GM12878 (cell line): ENCODE results near the gene NAV2. TPM values are rescaled to one million over a fixed set of nuclear protein-coding genes. Genes with fewer than 3 reads are reported as not detected.
A peak's percentile ranks its signal among the peaks of the same experiment; 100 is the strongest.

Source experiments
- ATAC-seq: fragments of 200-7000 bp; cut with Tn5 transposase; 3 replicates; pipeline ENCODE4 v1.9.1; 2020; ENCODE audit warnings: mild to moderate bottlenecking, moderate library complexity
- BruUV-seq: library from RNA; stranded (reverse); fragments of 400-500 nt; replicated peaks from 2 replicates; lab custom pipeline; 2021; lab: Mats Ljungman, UMichigan
- CTCF ChIA-PET: fragments of 300-600 bp; sonication (Branson Sonifier 250); formaldehyde crosslinking; extraction: SDS; loops from one replicate; lab custom pipeline; 2021; ENCODE audit warnings: inconsistent platforms; lab: Yijun Ruan, JAX
- POLR2A ChIA-PET: fragments of 350-600 bp; formaldehyde crosslinking; extraction: SDS; loops from one replicate; lab custom pipeline; 2021; ENCODE audit warnings: inconsistent platforms; lab: Charles Lee
- RAD21 ChIA-PET: fragments of 300-600 bp; sonication (Branson Sonifier 250); formaldehyde crosslinking; loops from one replicate; lab custom pipeline; 2023; ENCODE audit warnings: antibody characterized with exemption; ENCODE audit not compliant: unreplicated experiment; lab: Charles Lee
- SMC1A ChIA-PET: fragments of 300-600 bp; sonication (Branson Sonifier 250); formaldehyde crosslinking; loops from one replicate; lab custom pipeline; 2023; ENCODE audit not compliant: unreplicated experiment, uncharacterized antibody; lab: Charles Lee
- DNase-seq: peaks from one replicate; pipeline ENCODE4 v3.0.0-alpha.2; 2011; ENCODE audit warnings: low read depth, low spot score
- FAIRE-seq: peaks from 3 replicates; lab custom pipeline; 2011; peaks lifted over from hg19 to GRCh38; lab: Jason Lieb, UNC
- H2AFZ ChIP-seq: 2 replicates; pipeline ENCODE4 v1.6.0; 2011; ENCODE audit warnings: low read depth, low read length, control low read depth; ENCODE audit not compliant: control insufficient read depth
- H3K27ac ChIP-seq: 2 replicates; pipeline ENCODE4 v1.5.1; 2011; ENCODE audit warnings: control low read depth; ENCODE audit not compliant: control insufficient read depth, insufficient read depth
- H3K27me3 ChIP-seq, 2 experiments: replicated peaks in 1 of 2; 2 replicates each; pipeline versions ENCODE4 v1.6.0 to v1.6.1; 2011; ENCODE audit warnings: low read length in 1 of 2; ENCODE audit not compliant: control insufficient read depth in 2 of 2, insufficient read depth in 2 of 2
- H3K36me3 ChIP-seq, 2 experiments: 2 replicates each; pipeline ENCODE4 v1.5.1; 2011; ENCODE audit warnings: low read length in 1 of 2; ENCODE audit not compliant: control insufficient read depth in 2 of 2, insufficient read depth in 2 of 2
- H3K4me1 ChIP-seq: 2 replicates; pipeline ENCODE4 v1.6.1; 2011; ENCODE audit warnings: mild to moderate bottlenecking, low read length, moderate library complexity, mixed read lengths; ENCODE audit not compliant: control insufficient read depth, insufficient read depth
- H3K4me2 ChIP-seq: 2 replicates; pipeline ENCODE4 v1.6.0; 2011; ENCODE audit warnings: control low read depth; ENCODE audit not compliant: control insufficient read depth, insufficient read depth
- H3K4me3 ChIP-seq: fragments of 200-600 bp; sonication (generic); 2 replicates; pipeline ENCODE4 v1.5.1; 2016
- H3K79me2 ChIP-seq: 2 replicates; pipeline ENCODE4 v1.6.0; 2011; ENCODE audit warnings: low read length; ENCODE audit not compliant: control insufficient read depth, insufficient read depth
- H3K9ac ChIP-seq: 2 replicates; pipeline ENCODE4 v1.8.0; 2011; ENCODE audit warnings: low read length, control low read depth, mixed read lengths; ENCODE audit not compliant: control insufficient read depth, insufficient read depth
- H3K9me3 ChIP-seq: replicated peaks from 3 replicates; pipeline ENCODE4 v1.5.1; 2011; ENCODE audit warnings: mild to moderate bottlenecking, low read length; ENCODE audit not compliant: control insufficient read depth, insufficient read depth
- H4K20me1 ChIP-seq: 2 replicates; pipeline ENCODE4 v1.6.0; 2011; ENCODE audit not compliant: control insufficient read depth, insufficient read depth
- ASH2L ChIP-seq: fragments of 300-600, 200-600 bp; sonication (generic); IDR thresholded peaks from 2 replicates; pipeline ENCODE4 v1.6.1; 2017; ENCODE audit warnings: low read depth, mild to moderate bottlenecking, borderline replicate concordance
- ATF2 ChIP-seq: IDR thresholded peaks from 2 replicates; pipeline ENCODE4 v1.6.1; 2012; ENCODE audit warnings: low read length, inconsistent platforms
- BCL11A ChIP-seq: IDR thresholded peaks from 2 replicates; pipeline ENCODE4 v1.6.1; 2011; ENCODE audit warnings: low read depth, low read length
- BHLHE40 ChIP-seq, 2 experiments: fragments of 450-650 bp in 1 of 2; IDR thresholded peaks; 2 replicates each; pipeline ENCODE4 v1.6.1; 2011 to 2017; ENCODE audit warnings: low read depth in 2 of 2, borderline replicate concordance in 1 of 2, improper control_type of control experiment in 1 of 2, low read length in 1 of 2, mild to moderate bottlenecking in 1 of 2
- CTCF ChIP-seq, 3 experiments: IDR thresholded peaks in 2 of 3; conservative IDR thresholded peaks in 1 of 3; 2 replicates each; pipeline ENCODE4 v1.5.1; 2011; ENCODE audit warnings: low read depth in 3 of 3, low read length in 3 of 3, mild to moderate bottlenecking in 3 of 3, control low read depth in 2 of 3, moderate library complexity in 2 of 3, inconsistent platforms in 1 of 3, mixed read lengths in 1 of 3; ENCODE audit not compliant: control insufficient read depth in 2 of 3, insufficient read depth in 1 of 3; ENCODE audit errors: extremely low read depth in 1 of 3
- EP300 ChIP-seq, 2 experiments: fragments of 150-350 bp in 1 of 2; IDR thresholded peaks; 2 replicates each; pipeline ENCODE4 v1.6.1; 2011 to 2012; ENCODE audit warnings: low read depth in 2 of 2, low read length in 2 of 2, borderline replicate concordance in 1 of 2, improper control_type of control experiment in 1 of 2, inconsistent platforms in 1 of 2; ENCODE audit not compliant: control insufficient read depth in 1 of 2
- HDGF ChIP-seq: fragments of 450-650 bp; IDR thresholded peaks from 2 replicates; pipeline ENCODE4 v1.6.1; 2016; ENCODE audit warnings: antibody characterized with exemption
- IRF3 ChIP-seq: fragments of 450-650 bp; IDR thresholded peaks from 2 replicates; pipeline ENCODE4 v1.6.1; 2014; ENCODE audit warnings: mild to moderate bottlenecking
- KLF5 ChIP-seq: fragments of 450-650 bp; IDR thresholded peaks from 2 replicates; pipeline ENCODE4 v1.6.1; 2014; ENCODE audit warnings: mild to moderate bottlenecking; ENCODE audit not compliant: partially characterized antibody
- MLLT1 ChIP-seq: fragments of 450-650 bp; IDR thresholded peaks from 2 replicates; pipeline ENCODE4 v1.6.1; 2016; ENCODE audit warnings: mild to moderate bottlenecking
- PML ChIP-seq: IDR thresholded peaks from 2 replicates; pipeline ENCODE4 v1.6.1; 2012; ENCODE audit warnings: low read length, inconsistent platforms
- RAD21 ChIP-seq: IDR thresholded peaks from 2 replicates; pipeline ENCODE4 v1.6.1; 2011; ENCODE audit warnings: mild to moderate bottlenecking, low read depth, low read length, moderate library complexity; ENCODE audit not compliant: insufficient read depth
- SPI1 ChIP-seq: IDR thresholded peaks from 2 replicates; pipeline ENCODE4 v1.6.1; 2011; ENCODE audit warnings: low read depth, mild to moderate bottlenecking, low read length, moderate library complexity, borderline replicate concordance; ENCODE audit not compliant: insufficient read depth
- TBL1XR1 ChIP-seq: IDR thresholded peaks from 2 replicates; pipeline ENCODE4 v1.6.1; 2012; ENCODE audit warnings: low read depth, low read length, improper control_type of control experiment
- YY1 ChIP-seq: IDR thresholded peaks from 2 replicates; pipeline ENCODE4 v1.6.1; 2011; ENCODE audit warnings: low read depth, mild to moderate bottlenecking, low read length
- ZNF274 ChIP-seq: IDR thresholded peaks from one replicate; pipeline ENCODE4 v1.8.0; 2011; ENCODE audit not compliant: insufficient read length, insufficient read depth
- WGBS: methylation state at CpG from one replicate; pipeline ENCODE4 v1.1.6; 2016; ENCODE audit warnings: low lambda C conversion rate; ENCODE audit not compliant: insufficient replicate concordance, insufficient coverage; ENCODE audit errors: missing lambda C conversion rate; 5-methylcytosine and 5-hydroxymethylcytosine counted together
- in situ Hi-C: fragments of 300-500 bp; cut with MboI; formaldehyde crosslinking; loops from 9 replicates; pipeline ENCODE4 v1.14.3; 2018; ENCODE audit warnings: mixed read lengths
- intact Hi-C: fragments of 100-400 bp; cut with micrococcal nuclease; formaldehyde crosslinking; loops from one replicate; pipeline ENCODE4 v1.14.2; 2022; ENCODE audit not compliant: unreplicated experiment
- polyA plus RNA-seq, 11 experiments: library from polyadenylated mRNA; depleted of rRNA in 4 of 11; unstranded in 6 of 11; stranded (reverse) in 5 of 11; fragments of >200 nt; fragmentation: Nextera tagmentation in 4 of 11; fragmentation: Illumina TruSeq in 1 of 11; extraction: Ambion mirVana in 4 of 11; extraction: Trizol in 1 of 11; gene quantifications; 1 replicate in 1 of 11; 2 replicates in 10 of 11; pipeline versions ENCODE4 v1.2.1 to v1.2.3, GENCODE V29; 2011 to 2016; ENCODE audit warnings: inconsistent platforms in 2 of 11, missing spikeins in 2 of 11, low read depth in 1 of 11
- total RNA-seq, 4 experiments: library from RNA; depleted of rRNA in 3 of 4; stranded (reverse); fragments of >200 nt in 3 of 4; fragmentation: Illumina TruSeq in 1 of 4; extraction: Trizol in 1 of 4; gene quantifications; 2 replicates each; pipeline versions ENCODE4 v1.2.1 to v1.2.3, GENCODE V29; 2013 to 2021

Gene NAV2
- total and polyA plus RNA-seq, 10 of the 15 experiments (the other 5 are each of a cell fraction or from before 2014, with no cell fraction given), result 0.35 to 6.1 (median 1.1) TPM

GRCh38 chr11:19777377-19778102 is 64.9 kb downstream of the NAV2 start:
- peak; percentile 65 for DNase-seq
- peak overlapping the region; percentile 40 for H3K4me3 ChIP-seq
- H3K4me1 ChIP-seq, result peaks cover 8% of the 10 kb centered on the region
- ChIA-PET SMC1A (interaction anchor here (0.6 to 2.5 kb wide), 14 partner anchors 9 to 889 kb away, joined by 3 to 15 read pairs (median 4); no protein-coding TSS in a partner anchor), RAD21 (interaction anchor here (0.7 to 5.2 kb wide), 8 partner anchors 9 to 129 kb away, joined by 3 to 37 read pairs (median 4); no protein-coding TSS in a partner anchor), CTCF (interaction anchor here (0.6 to 1.2 kb wide), 5 partner anchors 15 to 1858 kb away, joined by 3 to 4 read pairs (median 3); no protein-coding TSS in a partner anchor), POLR2A (interaction anchor here (0.7 to 2.9 kb wide), 7 partner anchors 11 to 1928 kb away, joined by 3 to 15 read pairs (median 4); no protein-coding TSS in a partner anchor)
- intact Hi-C loops (no loop called here), in situ Hi-C loops (no loop called here)
- peak overlapping the region; percentile 56; the same call in 1 of the 2 replicates for H3K9ac ChIP-seq
- peak overlapping the region; percentile 61 for H2AFZ ChIP-seq
- no TSS peak for BruUV-seq
- no peaks in the 10 kb centered on the region for H3K27me3 ChIP-seq
- H3K36me3 ChIP-seq, result no peaks in the 10 kb centered on the region
- peak; percentile 83 for ATAC-seq
- FAIRE-seq, result peak; percentile 86
- H4K20me1 ChIP-seq, result no peaks in the 10 kb centered on the region
- H3K27ac ChIP-seq, result peak overlapping the region; percentile 83
- H3K4me2 ChIP-seq, result peak overlapping the region; percentile 87
- WGBS, result 1% methylated on average over 22 of the region's 29 CpGs
- no peaks in the 10 kb centered on the region; the same call in 2 of the 3 replicates for H3K9me3 ChIP-seq
- H3K79me2 ChIP-seq, result no peaks in the 10 kb centered on the region; the same call in 1 of the 2 replicates
- TF ChIP-seq KLF5 (no peak), ASH2L (no peak), ATF2 (0 out of 2 replicates have a peak, but pooled peaks have one; percentile 41), PML (no peak; the same call in 1 of the 2 replicates), SPI1 (no peak; the same call in 1 of the 2 replicates), EP300 (IDR thresholded peaks at IDR 0.05; ENCODE audit: borderline replicate concordance in 1 of 2, control insufficient read depth in 1 of 2, low read depth in 2 of 2, low read length in 2 of 2) (peak; percentile 75 to 76), YY1 (no peak), IRF3 (no peak), HDGF (no peak), TBL1XR1 (no peak), ZNF274 (no peak), BHLHE40 (IDR thresholded peaks at IDR 0.05; ENCODE audit: borderline replicate concordance in 1 of 2, low read depth in 2 of 2, low read length in 1 of 2) (peak; percentile 5 to 44; a peak in 2 of 4 replicates), BCL11A (no peak; the same call in 1 of the 2 replicates), RAD21 (no peak), MLLT1 (peak; percentile 93), CTCF (IDR thresholded peaks at IDR 0.05 in 2 of 3, conservative IDR thresholded peaks at IDR 0.05 in 1 of 3; ENCODE audit: control insufficient read depth in 2 of 3, extremely low read depth in 1 of 3, insufficient read depth in 1 of 3, low read depth in 3 of 3, low read length in 3 of 3) (peak in 1 of 3 experiments; percentile 4; a peak in 1 of 6 replicates)
